ENCODE results near the gene LRP6. TPM values are rescaled to one million over a fixed set of nuclear protein-coding genes. Genes with fewer than 3 reads are reported as not detected.

LRP6 gene
- total RNA-seq, 1 experiment from 2014 or later: 28.1 TPM

DNA sequence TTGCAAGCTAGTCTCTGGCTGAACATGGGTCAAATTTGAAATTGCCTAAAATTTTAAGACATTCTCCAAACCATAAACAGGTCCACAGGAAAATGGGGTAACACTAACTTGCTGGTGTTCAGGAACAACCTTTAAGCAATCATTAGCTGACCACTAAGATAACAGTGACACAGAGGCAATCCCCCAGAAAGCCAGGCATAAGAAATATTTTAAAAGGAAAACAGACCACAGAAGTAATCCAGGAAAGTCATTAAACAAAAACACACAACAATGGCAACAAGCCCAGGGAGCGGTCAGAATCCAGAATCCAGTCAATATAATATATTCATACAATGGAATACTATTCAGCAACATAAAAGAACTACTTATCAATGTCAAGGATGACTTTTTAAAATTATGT is 59.1 kb downstream of the LRP6 start:
- H3K9me3 ChIP-seq (ENCODE audit: control insufficient read depth in 1 of 2, insufficient read depth in 1 of 2, low read depth in 1 of 2, low read length in 2 of 2): no peaks in the 10 kb centered on the region
- ChIA-PET RAD21 (ENCODE audit: low non-redundant PET in 1 of 2, low total read pairs in 2 of 2, uncharacterized antibody in 2 of 2, unreplicated experiment in 2 of 2) (no interaction called here), POLR2A (no interaction called here), CTCF (no interaction called here)
- H3K27me3 ChIP-seq (ENCODE audit: insufficient read depth, low read length): no peaks in the 10 kb centered on the region
- no TSS peak for BruUV-seq (replicated peaks)
- no peak overlapping the region for H3K4me2 ChIP-seq (ENCODE audit: low read length)
- no peak overlapping the region for H3K9ac ChIP-seq (ENCODE audit: low read length)
- no peaks in the 10 kb centered on the region for H3K9me2 ChIP-seq (ENCODE audit: insufficient read depth)
- no peaks in the 10 kb centered on the region for H4K20me1 ChIP-seq (ENCODE audit: insufficient read depth)
- H2AFZ ChIP-seq (ENCODE audit: low read depth, low read length, poor library complexity, severe bottlenecking): no peak overlapping the region
- no peak for DNase-seq (ENCODE audit: low read depth, low spot score)
- no peak overlapping the region for H3K27ac ChIP-seq (ENCODE audit: low read depth, low read length)
- H3K4me3 ChIP-seq (replicated peaks in 1 of 2; ENCODE audit: low read depth in 1 of 2, low read length in 2 of 2): no peak overlapping the region
- H3K79me2 ChIP-seq (ENCODE audit: insufficient read depth, low read length): peaks cover 29% of the 10 kb centered on the region
- H3K4me1 ChIP-seq (ENCODE audit: control insufficient read depth in 1 of 2, insufficient read depth in 2 of 2, low read length in 2 of 2): no peaks in the 10 kb centered on the region
- TF ChIP-seq SRF (IDR thresholded peaks at IDR 0.05; ENCODE audit: low read depth): no peak
- TF ChIP-seq RAD21 (IDR thresholded peaks at IDR 0.05; ENCODE audit: low read depth): no peak
- no peak for TF ChIP-seq CTCF (IDR thresholded peaks at IDR 0.05 in 2 of 3, conservative IDR thresholded peaks at IDR 0.05 in 1 of 3; ENCODE audit: borderline replicate concordance in 1 of 3, insufficient read depth in 1 of 3, low read depth in 2 of 3, low read length in 2 of 3)
- no peak for TF ChIP-seq SP1 (IDR thresholded peaks at IDR 0.05; ENCODE audit: low read depth)
- TF ChIP-seq, protein P1, sequence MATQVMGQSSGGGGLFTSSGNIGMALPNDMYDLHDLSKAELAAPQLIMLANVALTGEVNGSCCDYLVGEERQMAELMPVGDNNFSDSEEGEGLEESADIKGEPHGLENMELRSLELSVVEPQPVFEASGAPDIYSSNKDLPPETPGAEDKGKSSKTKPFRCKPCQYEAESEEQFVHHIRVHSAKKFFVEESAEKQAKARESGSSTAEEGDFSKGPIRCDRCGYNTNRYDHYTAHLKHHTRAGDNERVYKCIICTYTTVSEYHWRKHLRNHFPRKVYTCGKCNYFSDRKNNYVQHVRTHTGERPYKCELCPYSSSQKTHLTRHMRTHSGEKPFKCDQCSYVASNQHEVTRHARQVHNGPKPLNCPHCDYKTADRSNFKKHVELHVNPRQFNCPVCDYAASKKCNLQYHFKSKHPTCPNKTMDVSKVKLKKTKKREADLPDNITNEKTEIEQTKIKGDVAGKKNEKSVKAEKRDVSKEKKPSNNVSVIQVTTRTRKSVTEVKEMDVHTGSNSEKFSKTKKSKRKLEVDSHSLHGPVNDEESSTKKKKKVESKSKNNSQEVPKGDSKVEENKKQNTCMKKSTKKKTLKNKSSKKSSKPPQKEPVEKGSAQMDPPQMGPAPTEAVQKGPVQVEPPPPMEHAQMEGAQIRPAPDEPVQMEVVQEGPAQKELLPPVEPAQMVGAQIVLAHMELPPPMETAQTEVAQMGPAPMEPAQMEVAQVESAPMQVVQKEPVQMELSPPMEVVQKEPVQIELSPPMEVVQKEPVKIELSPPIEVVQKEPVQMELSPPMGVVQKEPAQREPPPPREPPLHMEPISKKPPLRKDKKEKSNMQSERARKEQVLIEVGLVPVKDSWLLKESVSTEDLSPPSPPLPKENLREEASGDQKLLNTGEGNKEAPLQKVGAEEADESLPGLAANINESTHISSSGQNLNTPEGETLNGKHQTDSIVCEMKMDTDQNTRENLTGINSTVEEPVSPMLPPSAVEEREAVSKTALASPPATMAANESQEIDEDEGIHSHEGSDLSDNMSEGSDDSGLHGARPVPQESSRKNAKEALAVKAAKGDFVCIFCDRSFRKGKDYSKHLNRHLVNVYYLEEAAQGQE (IDR thresholded peaks at IDR 0.05; ENCODE audit: low read depth): no peak
- no peaks in the 10 kb centered on the region for H3K36me3 ChIP-seq (ENCODE audit: control insufficient read depth in 1 of 2, insufficient read depth in 2 of 2, low read length in 2 of 2)
- no peak for ATAC-seq
- intact Hi-C loops (cut with micrococcal nuclease): no loop called here

All from HCT116 (cell line).